ENCODE results near the gene TESK2.
A peak's percentile ranks its signal among the peaks of the same experiment; 100 is the strongest.

The TESK2 gene

DNA sequence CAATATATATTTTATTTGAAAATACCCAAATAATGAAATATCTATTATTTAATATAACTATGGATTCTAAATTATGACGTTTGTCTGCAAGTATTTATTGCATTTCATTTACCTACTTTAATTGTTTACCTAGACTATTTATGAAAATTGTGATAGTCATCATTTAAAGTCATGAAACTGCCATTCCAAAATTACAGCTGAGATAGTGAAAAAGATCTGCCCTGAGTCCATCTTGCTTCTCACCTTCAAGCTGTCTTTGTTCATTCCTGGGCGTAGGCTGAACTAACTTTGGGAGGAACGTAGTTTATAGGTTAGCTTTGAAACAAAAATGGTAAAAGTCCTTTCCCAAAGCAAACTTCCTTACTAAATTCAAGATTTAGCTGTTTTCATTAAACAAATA lies 176.7 kb downstream of the TESK2 start:
- Histone ChIP-seq H4K8ac (ENCODE audit: low read depth, low read length) (no peak overlapping the region), H3K9ac (ENCODE audit: low read depth, low read length, poor library complexity) (no peak overlapping the region), H3K4me2 (ENCODE audit: insufficient read depth, low read length, poor library complexity, severe bottlenecking) (no peak overlapping the region), H4K91ac (ENCODE audit: low read depth, low read length, poor library complexity) (no peak overlapping the region), H3K4me3 (ENCODE audit: low read length in 2 of 2) (no peak overlapping the region), H3K9me3 (replicated peaks in 1 of 2; ENCODE audit: control insufficient read depth in 2 of 2, insufficient read depth in 1 of 2, low read depth in 1 of 2, low read length in 2 of 2) (no peaks in the 10 kb centered on the region), H2BK120ac (ENCODE audit: low read depth, low read length) (no peak overlapping the region), H2BK5ac (ENCODE audit: low read length) (no peak overlapping the region), H2AK5ac (ENCODE audit: low read depth, low read length) (no peak overlapping the region), H3K4me1 (ENCODE audit: control insufficient read depth in 2 of 2, insufficient read depth in 1 of 2, low read depth in 1 of 2, low read length in 2 of 2) (peaks cover 0 to 5% of the 10 kb centered on the region in 2 donors), H2BK15ac (ENCODE audit: low read length) (no peak overlapping the region), H3K27ac (replicated peaks; ENCODE audit: low read length) (no peak overlapping the region), H3K27me3 (ENCODE audit: control insufficient read depth in 3 of 3, insufficient read depth in 3 of 3, low read depth in 1 of 3, low read length in 3 of 3) (no peaks in the 10 kb centered on the region), H3K79me1 (ENCODE audit: low read depth, low read length) (no peaks in the 10 kb centered on the region), H3K4ac (ENCODE audit: low read length) (no peak overlapping the region), H3K14ac (ENCODE audit: low read length) (no peak overlapping the region), H3K23ac (ENCODE audit: low read depth, low read length, poor library complexity) (no peak overlapping the region), H2BK12ac (ENCODE audit: low read length) (no peak overlapping the region), H2AFZ (ENCODE audit: low read length) (no peak overlapping the region), H3K36me3 (replicated peaks in 1 of 2; ENCODE audit: control insufficient read depth in 2 of 2, insufficient read depth in 2 of 2, low read length in 2 of 2) (no peaks in the 10 kb centered on the region), H3K18ac (ENCODE audit: low read length) (no peak overlapping the region)
- WGBS, 2 donors (ENCODE audit: extremely low coverage in 2 of 2, insufficient read length in 2 of 2, insufficient replicate concordance in 1 of 2) = no CpG with 5 or more reads among the region's 3 CpGs
- no peak for DNase-seq (ENCODE audit: low spot score)

DNA sequence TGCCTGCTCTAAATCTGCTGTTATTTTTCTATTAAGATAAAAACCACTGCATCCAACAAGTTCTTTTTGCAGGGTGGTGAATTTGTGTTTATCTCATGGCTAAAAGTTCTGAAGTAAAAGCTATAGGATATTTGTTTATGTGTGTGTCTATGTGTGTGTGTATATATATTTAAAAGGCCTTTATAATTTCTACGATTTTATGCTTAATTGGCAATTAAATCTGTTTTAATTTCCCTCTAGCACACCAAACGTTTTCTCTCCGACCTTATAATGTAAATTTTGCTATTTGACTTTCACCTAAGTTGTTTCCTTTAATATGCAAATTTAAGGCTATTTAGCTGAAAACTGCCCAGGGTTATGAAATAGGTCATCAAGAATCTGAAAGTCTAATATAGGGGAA lies 184.1 kb downstream of the TESK2 start:
- peaks cover 4 to 8% of the 10 kb centered on the region in 2 donors for H3K4me1 ChIP-seq (ENCODE audit: control insufficient read depth in 2 of 2, insufficient read depth in 1 of 2, low read depth in 1 of 2, low read length in 2 of 2)
- H3K9ac ChIP-seq (ENCODE audit: low read depth, low read length, poor library complexity) = no peak overlapping the region
- no peak overlapping the region for H3K18ac ChIP-seq (ENCODE audit: low read length)
- no CpG with 5 or more reads among the region's 3 CpGs for WGBS, 2 donors (ENCODE audit: extremely low coverage in 2 of 2, insufficient read length in 2 of 2, insufficient replicate concordance in 1 of 2)
- no peak overlapping the region for H2BK120ac ChIP-seq (ENCODE audit: low read depth, low read length)
- no peaks in the 10 kb centered on the region for H3K27me3 ChIP-seq (ENCODE audit: control insufficient read depth in 3 of 3, insufficient read depth in 3 of 3, low read depth in 1 of 3, low read length in 3 of 3)
- H2AK5ac ChIP-seq (ENCODE audit: low read depth, low read length) = no peak overlapping the region
- no peak overlapping the region for H4K8ac ChIP-seq (ENCODE audit: low read depth, low read length)
- no peak overlapping the region for H3K4me3 ChIP-seq (ENCODE audit: low read length in 2 of 2)
- H3K9me3 ChIP-seq (replicated peaks in 1 of 2; ENCODE audit: control insufficient read depth in 2 of 2, insufficient read depth in 1 of 2, low read depth in 1 of 2, low read length in 2 of 2) = no peaks in the 10 kb centered on the region
- no peaks in the 10 kb centered on the region for H3K79me1 ChIP-seq (ENCODE audit: low read depth, low read length)
- H3K4ac ChIP-seq (ENCODE audit: low read length) = no peak overlapping the region
- H3K4me2 ChIP-seq (ENCODE audit: insufficient read depth, low read length, poor library complexity, severe bottlenecking) = no peak overlapping the region
- H3K23ac ChIP-seq (ENCODE audit: low read depth, low read length, poor library complexity) = no peak overlapping the region
- no peak for DNase-seq (ENCODE audit: low spot score)
- no peak overlapping the region for H3K14ac ChIP-seq (ENCODE audit: low read length)
- no peaks in the 10 kb centered on the region for H3K36me3 ChIP-seq (replicated peaks in 1 of 2; ENCODE audit: control insufficient read depth in 2 of 2, insufficient read depth in 2 of 2, low read length in 2 of 2)
- no peak overlapping the region for H2BK5ac ChIP-seq (ENCODE audit: low read length)
- H3K27ac ChIP-seq (replicated peaks; ENCODE audit: low read length) = no peak overlapping the region
- H2BK12ac ChIP-seq (ENCODE audit: low read length) = no peak overlapping the region
- peak overlapping the region; percentile 53 for H2AFZ ChIP-seq (ENCODE audit: low read length)
- H4K91ac ChIP-seq (ENCODE audit: low read depth, low read length, poor library complexity) = no peak overlapping the region
- no peak overlapping the region for H2BK15ac ChIP-seq (ENCODE audit: low read length)

DNA sequence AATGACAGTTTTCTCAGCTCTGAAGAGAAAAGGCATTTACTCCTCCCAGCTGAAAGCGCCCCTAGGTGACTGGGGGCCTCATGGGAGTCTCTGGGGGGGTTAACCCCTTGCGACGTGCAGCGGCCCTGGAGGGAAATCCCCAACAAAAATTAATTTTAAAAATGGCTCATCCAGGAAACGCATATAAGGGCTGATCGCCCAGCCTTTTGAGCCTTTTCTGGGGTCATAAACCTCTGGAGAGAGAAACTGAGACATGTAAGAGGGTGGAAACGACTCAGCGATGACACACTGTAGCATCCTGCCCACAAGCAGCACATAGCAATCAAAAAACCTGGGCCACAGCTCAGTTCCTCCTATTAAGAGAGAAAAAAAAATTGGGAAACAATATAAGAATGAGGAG lies 184.6 kb downstream of the TESK2 start:
- Histone ChIP-seq H3K9me3 (replicated peaks in 1 of 2; ENCODE audit: control insufficient read depth in 2 of 2, insufficient read depth in 1 of 2, low read depth in 1 of 2, low read length in 2 of 2) (no peaks in the 10 kb centered on the region), H3K9ac (ENCODE audit: low read depth, low read length, poor library complexity) (no peak overlapping the region), H2BK12ac (ENCODE audit: low read length) (no peak overlapping the region), H4K8ac (ENCODE audit: low read depth, low read length) (no peak overlapping the region), H2BK120ac (ENCODE audit: low read depth, low read length) (no peak overlapping the region), H2AK5ac (ENCODE audit: low read depth, low read length) (no peak overlapping the region), H4K91ac (ENCODE audit: low read depth, low read length, poor library complexity) (no peak overlapping the region), H3K36me3 (replicated peaks in 1 of 2; ENCODE audit: control insufficient read depth in 2 of 2, insufficient read depth in 2 of 2, low read length in 2 of 2) (no peaks in the 10 kb centered on the region), H3K4me3 (ENCODE audit: low read length in 2 of 2) (no peak overlapping the region), H3K14ac (ENCODE audit: low read length) (no peak overlapping the region), H3K79me1 (ENCODE audit: low read depth, low read length) (no peaks in the 10 kb centered on the region), H3K4me1 (ENCODE audit: control insufficient read depth in 2 of 2, insufficient read depth in 1 of 2, low read depth in 1 of 2, low read length in 2 of 2) (peaks cover 4 to 8% of the 10 kb centered on the region in 2 donors), H3K4me2 (ENCODE audit: insufficient read depth, low read length, poor library complexity, severe bottlenecking) (no peak overlapping the region), H2AFZ (ENCODE audit: low read length) (peak overlapping the region; percentile 53), H3K27ac (replicated peaks; ENCODE audit: low read length) (peak overlapping the region; percentile 16), H3K4ac (ENCODE audit: low read length) (no peak overlapping the region), H3K23ac (ENCODE audit: low read depth, low read length, poor library complexity) (no peak overlapping the region), H3K27me3 (ENCODE audit: control insufficient read depth in 3 of 3, insufficient read depth in 3 of 3, low read depth in 1 of 3, low read length in 3 of 3) (no peaks in the 10 kb centered on the region), H2BK5ac (ENCODE audit: low read length) (no peak overlapping the region), H3K18ac (ENCODE audit: low read length) (no peak overlapping the region), H2BK15ac (ENCODE audit: low read length) (no peak overlapping the region)
- DNase-seq (ENCODE audit: low spot score) = no peak
- no CpG with 5 or more reads among the region's 8 CpGs for WGBS, 2 donors (ENCODE audit: extremely low coverage in 2 of 2, insufficient read length in 2 of 2, insufficient replicate concordance in 1 of 2)

- Histone ChIP-seq H3K79me1 (ENCODE audit: low read depth, low read length) (no peaks in the 10 kb centered on the region), H2BK12ac (ENCODE audit: low read length) (no peak overlapping the region), H3K23ac (ENCODE audit: low read depth, low read length, poor library complexity) (no peak overlapping the region), H3K4me1 (ENCODE audit: control insufficient read depth in 2 of 2, insufficient read depth in 1 of 2, low read depth in 1 of 2, low read length in 2 of 2) (peaks cover 4 to 8% of the 10 kb centered on the region in 2 donors), H3K9me3 (replicated peaks in 1 of 2; ENCODE audit: control insufficient read depth in 2 of 2, insufficient read depth in 1 of 2, low read depth in 1 of 2, low read length in 2 of 2) (no peaks in the 10 kb centered on the region), H3K9ac (ENCODE audit: low read depth, low read length, poor library complexity) (no peak overlapping the region), H2BK15ac (ENCODE audit: low read length) (no peak overlapping the region), H3K4me3 (ENCODE audit: low read length in 2 of 2) (no peak overlapping the region), H3K27me3 (ENCODE audit: control insufficient read depth in 3 of 3, insufficient read depth in 3 of 3, low read depth in 1 of 3, low read length in 3 of 3) (no peaks in the 10 kb centered on the region), H4K91ac (ENCODE audit: low read depth, low read length, poor library complexity) (no peak overlapping the region), H4K8ac (ENCODE audit: low read depth, low read length) (no peak overlapping the region), H3K4me2 (ENCODE audit: insufficient read depth, low read length, poor library complexity, severe bottlenecking) (no peak overlapping the region), H3K14ac (ENCODE audit: low read length) (no peak overlapping the region), H2AK5ac (ENCODE audit: low read depth, low read length) (no peak overlapping the region), H2AFZ (ENCODE audit: low read length) (no peak overlapping the region), H2BK5ac (ENCODE audit: low read length) (no peak overlapping the region), H3K36me3 (replicated peaks in 1 of 2; ENCODE audit: control insufficient read depth in 2 of 2, insufficient read depth in 2 of 2, low read length in 2 of 2) (no peaks in the 10 kb centered on the region), H3K4ac (ENCODE audit: low read length) (no peak overlapping the region), H2BK120ac (ENCODE audit: low read depth, low read length) (no peak overlapping the region), H3K27ac (replicated peaks; ENCODE audit: low read length) (no peak overlapping the region), H3K18ac (ENCODE audit: low read length) (no peak overlapping the region)
- WGBS, 2 donors (ENCODE audit: extremely low coverage in 2 of 2, insufficient read length in 2 of 2, insufficient replicate concordance in 1 of 2) = no CpG with 5 or more reads among the region's 10 CpGs
- DNase-seq (ENCODE audit: low spot score) = no peak
Observed at GRCh38 chr1:45305231-45305630, 185.7 kb downstream of the TESK2 start.

Data from neuronal stem cell (in vitro differentiated cells).